Liver (tissue), 3 donors: ENCODE data around the gene NAT10.

Source experiments
- FOXA1 ChIP-seq: IDR thresholded peaks from 2 replicates; pipeline ENCODE4 v1.6.1; 2016; ENCODE audit warnings: antibody characterized with exemption
- GABPA ChIP-seq, 2 donors: IDR thresholded peaks in 1 of 2; conservative IDR thresholded peaks in 1 of 2; 2 replicates each; pipeline ENCODE4 v1.6.1; 2016; ENCODE audit warnings: antibody characterized with exemption in 2 of 2, mild to moderate bottlenecking in 1 of 2, moderate library complexity in 1 of 2
- RAD21 ChIP-seq, 2 donors: IDR thresholded peaks; 2 replicates each; pipeline ENCODE4 v1.6.1; 2016; ENCODE audit warnings: antibody characterized with exemption in 2 of 2, mild to moderate bottlenecking in 2 of 2
- TF ChIP-seq, protein P1 (sequence below): IDR thresholded peaks from 2 replicates; pipeline ENCODE4 v1.6.1; 2016; ENCODE audit warnings: antibody characterized with exemption, mild to moderate bottlenecking
- TF ChIP-seq, protein P2 (sequence below): fragments of 150-350 bp; IDR thresholded peaks from 2 replicates; pipeline ENCODE4 v1.5.1; 2017; ENCODE audit warnings: improper control_type of control experiment, low read depth, low read length; ENCODE audit not compliant: missing input control
- donor health status: healthy.
- donor health status: healthy.

DNA sequence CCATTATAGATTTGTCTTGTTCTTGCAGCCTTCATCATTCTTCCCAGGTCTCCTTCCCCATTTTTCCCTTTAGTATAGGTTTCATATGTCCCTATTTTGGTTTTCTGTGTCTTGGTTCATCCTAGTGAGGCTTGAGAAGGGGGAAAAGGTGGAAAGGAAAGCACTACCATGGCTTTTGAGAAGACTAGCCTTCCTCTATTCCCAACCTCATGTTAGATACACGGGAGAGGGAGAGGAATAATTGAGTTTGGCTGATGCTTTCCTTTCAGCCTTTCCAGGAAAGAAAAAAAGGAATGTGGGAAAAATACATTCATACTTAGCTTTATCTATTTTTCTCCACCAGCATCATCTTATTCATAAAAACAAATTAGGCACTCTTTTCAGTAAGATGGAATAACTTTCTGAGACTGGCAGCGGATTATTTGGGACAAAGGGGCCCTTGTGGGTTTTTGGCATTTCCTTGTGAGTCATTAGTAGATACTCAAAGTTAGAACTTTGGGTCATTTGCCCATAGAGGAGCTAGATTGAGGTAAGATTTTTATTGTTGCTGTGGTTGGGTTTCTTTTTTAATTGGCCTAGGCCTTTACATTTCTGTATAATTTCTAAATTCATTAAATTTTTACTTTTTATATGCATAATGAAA lies 30.1 kb upstream of the NAT10 start:
- no peak for TF ChIP-seq GABPA (IDR thresholded peaks at IDR 0.05 in 1 of 2, conservative IDR thresholded peaks at IDR 0.05 in 1 of 2)
- TF ChIP-seq, protein P1, sequence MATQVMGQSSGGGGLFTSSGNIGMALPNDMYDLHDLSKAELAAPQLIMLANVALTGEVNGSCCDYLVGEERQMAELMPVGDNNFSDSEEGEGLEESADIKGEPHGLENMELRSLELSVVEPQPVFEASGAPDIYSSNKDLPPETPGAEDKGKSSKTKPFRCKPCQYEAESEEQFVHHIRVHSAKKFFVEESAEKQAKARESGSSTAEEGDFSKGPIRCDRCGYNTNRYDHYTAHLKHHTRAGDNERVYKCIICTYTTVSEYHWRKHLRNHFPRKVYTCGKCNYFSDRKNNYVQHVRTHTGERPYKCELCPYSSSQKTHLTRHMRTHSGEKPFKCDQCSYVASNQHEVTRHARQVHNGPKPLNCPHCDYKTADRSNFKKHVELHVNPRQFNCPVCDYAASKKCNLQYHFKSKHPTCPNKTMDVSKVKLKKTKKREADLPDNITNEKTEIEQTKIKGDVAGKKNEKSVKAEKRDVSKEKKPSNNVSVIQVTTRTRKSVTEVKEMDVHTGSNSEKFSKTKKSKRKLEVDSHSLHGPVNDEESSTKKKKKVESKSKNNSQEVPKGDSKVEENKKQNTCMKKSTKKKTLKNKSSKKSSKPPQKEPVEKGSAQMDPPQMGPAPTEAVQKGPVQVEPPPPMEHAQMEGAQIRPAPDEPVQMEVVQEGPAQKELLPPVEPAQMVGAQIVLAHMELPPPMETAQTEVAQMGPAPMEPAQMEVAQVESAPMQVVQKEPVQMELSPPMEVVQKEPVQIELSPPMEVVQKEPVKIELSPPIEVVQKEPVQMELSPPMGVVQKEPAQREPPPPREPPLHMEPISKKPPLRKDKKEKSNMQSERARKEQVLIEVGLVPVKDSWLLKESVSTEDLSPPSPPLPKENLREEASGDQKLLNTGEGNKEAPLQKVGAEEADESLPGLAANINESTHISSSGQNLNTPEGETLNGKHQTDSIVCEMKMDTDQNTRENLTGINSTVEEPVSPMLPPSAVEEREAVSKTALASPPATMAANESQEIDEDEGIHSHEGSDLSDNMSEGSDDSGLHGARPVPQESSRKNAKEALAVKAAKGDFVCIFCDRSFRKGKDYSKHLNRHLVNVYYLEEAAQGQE: no peak
- TF ChIP-seq, protein P2, sequence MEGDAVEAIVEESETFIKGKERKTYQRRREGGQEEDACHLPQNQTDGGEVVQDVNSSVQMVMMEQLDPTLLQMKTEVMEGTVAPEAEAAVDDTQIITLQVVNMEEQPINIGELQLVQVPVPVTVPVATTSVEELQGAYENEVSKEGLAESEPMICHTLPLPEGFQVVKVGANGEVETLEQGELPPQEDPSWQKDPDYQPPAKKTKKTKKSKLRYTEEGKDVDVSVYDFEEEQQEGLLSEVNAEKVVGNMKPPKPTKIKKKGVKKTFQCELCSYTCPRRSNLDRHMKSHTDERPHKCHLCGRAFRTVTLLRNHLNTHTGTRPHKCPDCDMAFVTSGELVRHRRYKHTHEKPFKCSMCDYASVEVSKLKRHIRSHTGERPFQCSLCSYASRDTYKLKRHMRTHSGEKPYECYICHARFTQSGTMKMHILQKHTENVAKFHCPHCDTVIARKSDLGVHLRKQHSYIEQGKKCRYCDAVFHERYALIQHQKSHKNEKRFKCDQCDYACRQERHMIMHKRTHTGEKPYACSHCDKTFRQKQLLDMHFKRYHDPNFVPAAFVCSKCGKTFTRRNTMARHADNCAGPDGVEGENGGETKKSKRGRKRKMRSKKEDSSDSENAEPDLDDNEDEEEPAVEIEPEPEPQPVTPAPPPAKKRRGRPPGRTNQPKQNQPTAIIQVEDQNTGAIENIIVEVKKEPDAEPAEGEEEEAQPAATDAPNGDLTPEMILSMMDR: no peak
- TF ChIP-seq RAD21 (IDR thresholded peaks at IDR 0.05): no peak
- no peak for TF ChIP-seq FOXA1
